PC-9 (cell line): ENCODE results near the gene KIF6. TPM values are rescaled to one million over a fixed set of nuclear protein-coding genes. Genes with fewer than 3 reads are reported as not detected.

Source experiments
- BruUV-seq: library from RNA; stranded (reverse); fragments of 400-500 nt; replicated peaks from 2 replicates; lab custom pipeline; 2021; lab: Mats Ljungman, UMichigan
- CTCF ChIA-PET: fragments of 300-600 bp; sonication (Branson Sonifier 250); formaldehyde crosslinking; loops from one replicate; lab custom pipeline; 2022; ENCODE audit warnings: antibody characterized with exemption; lab: Charles Lee
- POLR2A ChIA-PET: fragments of 300-600 bp; sonication (Branson Sonifier 250); formaldehyde crosslinking; loops from one replicate; lab custom pipeline; 2022; ENCODE audit warnings: antibody characterized with exemption; ENCODE audit not compliant: unreplicated experiment; lab: Charles Lee
- DNase-seq, 2 experiments: peaks; one replicate each; pipeline versions ENCODE4 v3.0.0 to v3.0.0-alpha.2; 2015 to 2022; ENCODE audit warnings: mixed read lengths in 1 of 2
- H2AFZ ChIP-seq: fragments of 200-600 bp; sonication (generic); 2 replicates; pipeline ENCODE4 v1.8.1; 2017; ENCODE audit warnings: antibody characterized with exemption
- H3F3A ChIP-seq: fragments of 200-600 bp; sonication (generic); 2 replicates; pipeline ENCODE4 v1.8.1; 2017; ENCODE audit warnings: antibody characterized with exemption, mild to moderate bottlenecking, low read depth; ENCODE audit not compliant: insufficient read depth
- H3K27ac ChIP-seq: fragments of 200-600 bp; sonication (generic); 2 replicates; pipeline ENCODE4 v1.6.1; 2016; ENCODE audit warnings: mixed run types
- H3K27me3 ChIP-seq: fragments of 200-600 bp; sonication (generic); 2 replicates; pipeline ENCODE4 v1.6.1; 2016; ENCODE audit warnings: low read depth, mixed run types; ENCODE audit not compliant: insufficient read depth
- H3K36me3 ChIP-seq: fragments of 200-600 bp; sonication (generic); 2 replicates; pipeline ENCODE4 v1.6.1; 2016; ENCODE audit warnings: low read depth, mixed run types
- H3K4me1 ChIP-seq: fragments of 200-600 bp; sonication (generic); replicated peaks from 2 replicates; pipeline ENCODE4 v1.6.1; 2016; ENCODE audit warnings: mixed run types; ENCODE audit not compliant: insufficient read depth
- H3K4me2 ChIP-seq: fragments of 200-600 bp; sonication (generic); 2 replicates; pipeline ENCODE4 v1.6.1; 2017; ENCODE audit warnings: mixed run types
- H3K4me3 ChIP-seq: fragments of 200-600 bp; sonication (generic); 2 replicates; pipeline ENCODE4 v1.6.1; 2016; ENCODE audit warnings: mixed run types
- H3K79me2 ChIP-seq: fragments of 200-600 bp; sonication (generic); 2 replicates; pipeline ENCODE4 v1.6.1; 2017; ENCODE audit warnings: low read depth, mixed run types
- H3K9me2 ChIP-seq: fragments of 200-600 bp; sonication (generic); 2 replicates; pipeline ENCODE4 v1.8.1; 2017; ENCODE audit warnings: mild to moderate bottlenecking; ENCODE audit not compliant: insufficient read depth
- H3K9me3 ChIP-seq: fragments of 200-600 bp; sonication (generic); 2 replicates; pipeline ENCODE4 v1.8.1; 2016; ENCODE audit warnings: low read depth; ENCODE audit not compliant: insufficient read depth
- H4K20me1 ChIP-seq: fragments of 200-600 bp; sonication (generic); 2 replicates; pipeline ENCODE4 v1.8.1; 2017; ENCODE audit not compliant: insufficient read depth
- EZH2 ChIP-seq: fragments of 200-600 bp; sonication (generic); IDR thresholded peaks from 2 replicates; pipeline ENCODE4 v1.8.0; 2017; ENCODE audit warnings: antibody characterized with exemption, low read depth
- intact Hi-C: fragments of 100-400 bp; cut with micrococcal nuclease; formaldehyde crosslinking; loops from one replicate; pipeline ENCODE4 v1.10.0; 2022; ENCODE audit not compliant: unreplicated experiment
- total RNA-seq: library from RNA; stranded (reverse); gene quantifications from 2 replicates; pipeline ENCODE4 v1.2.3, GENCODE V29; 2021
- TF ChIP-seq, protein P1 (sequence below): fragments of 200-600 bp; sonication (generic); conservative IDR thresholded peaks from 2 replicates; pipeline ENCODE4 v1.6.1; 2017; ENCODE audit warnings: mixed run types, antibody characterized with exemption, mild to moderate bottlenecking, moderate library complexity

KIF6 gene
- total RNA-seq, 1 experiment from 2014 or later, result not detected

DNA sequence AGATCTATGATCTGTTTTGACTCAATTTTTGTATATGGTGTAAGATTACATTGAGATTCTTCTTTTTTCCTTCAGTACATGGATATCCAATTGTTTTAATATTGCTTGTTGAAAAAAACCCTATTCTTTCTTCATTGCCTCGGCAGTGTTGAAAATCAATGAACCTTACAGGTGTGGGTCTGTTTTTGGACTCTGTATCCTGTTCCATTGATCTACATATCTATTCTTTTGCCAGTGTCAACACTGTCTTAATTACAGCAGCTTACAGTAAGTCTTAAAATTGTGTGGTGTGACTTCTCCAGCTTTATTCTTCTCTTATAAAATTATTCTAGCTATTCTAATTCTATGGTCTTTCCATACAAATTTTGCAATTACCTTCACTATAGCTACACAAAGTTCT is 320.9 kb downstream of the KIF6 start:
- H3K79me2 ChIP-seq, result no peaks in the 10 kb centered on the region
- H3K9me2 ChIP-seq, result no peaks in the 10 kb centered on the region
- H3K4me2 ChIP-seq, result no peak overlapping the region
- ChIA-PET POLR2A (no interaction called here), CTCF (no interaction called here)
- no peak overlapping the region for H2AFZ ChIP-seq
- H3K36me3 ChIP-seq, result no peaks in the 10 kb centered on the region
- no peaks in the 10 kb centered on the region for H3K9me3 ChIP-seq
- intact Hi-C loops, result no loop called here
- no peaks in the 10 kb centered on the region for H4K20me1 ChIP-seq
- H3K27me3 ChIP-seq, result no peaks in the 10 kb centered on the region
- no peak overlapping the region for H3K27ac ChIP-seq
- TF ChIP-seq, protein P1, sequence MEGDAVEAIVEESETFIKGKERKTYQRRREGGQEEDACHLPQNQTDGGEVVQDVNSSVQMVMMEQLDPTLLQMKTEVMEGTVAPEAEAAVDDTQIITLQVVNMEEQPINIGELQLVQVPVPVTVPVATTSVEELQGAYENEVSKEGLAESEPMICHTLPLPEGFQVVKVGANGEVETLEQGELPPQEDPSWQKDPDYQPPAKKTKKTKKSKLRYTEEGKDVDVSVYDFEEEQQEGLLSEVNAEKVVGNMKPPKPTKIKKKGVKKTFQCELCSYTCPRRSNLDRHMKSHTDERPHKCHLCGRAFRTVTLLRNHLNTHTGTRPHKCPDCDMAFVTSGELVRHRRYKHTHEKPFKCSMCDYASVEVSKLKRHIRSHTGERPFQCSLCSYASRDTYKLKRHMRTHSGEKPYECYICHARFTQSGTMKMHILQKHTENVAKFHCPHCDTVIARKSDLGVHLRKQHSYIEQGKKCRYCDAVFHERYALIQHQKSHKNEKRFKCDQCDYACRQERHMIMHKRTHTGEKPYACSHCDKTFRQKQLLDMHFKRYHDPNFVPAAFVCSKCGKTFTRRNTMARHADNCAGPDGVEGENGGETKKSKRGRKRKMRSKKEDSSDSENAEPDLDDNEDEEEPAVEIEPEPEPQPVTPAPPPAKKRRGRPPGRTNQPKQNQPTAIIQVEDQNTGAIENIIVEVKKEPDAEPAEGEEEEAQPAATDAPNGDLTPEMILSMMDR, result no peak
- no peak for DNase-seq
- no peaks in the 10 kb centered on the region for H3K4me1 ChIP-seq
- no peaks in the 10 kb centered on the region for H3F3A ChIP-seq
- H3K4me3 ChIP-seq, result no peak overlapping the region
- no TSS peak for BruUV-seq

DNA sequence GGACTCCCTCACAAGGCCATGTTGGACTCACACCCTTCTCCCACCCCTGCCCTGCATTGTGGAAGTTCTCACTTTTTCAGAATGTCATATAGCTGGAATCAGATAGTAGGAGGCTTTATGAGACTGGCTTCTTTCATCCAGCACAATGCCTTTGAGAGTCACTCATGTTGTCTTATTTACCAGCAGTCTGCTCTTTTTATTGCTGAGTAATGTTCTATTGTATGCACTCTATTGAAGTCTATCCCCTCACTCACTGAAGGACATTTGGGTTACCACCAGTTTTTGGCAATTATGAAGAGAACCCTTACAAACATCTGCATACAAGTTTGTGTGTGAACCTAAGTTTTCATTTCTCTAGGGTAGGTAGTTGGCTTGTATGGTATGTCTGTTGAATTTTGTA is 321.9 kb downstream of the KIF6 start:
- ChIA-PET CTCF (no interaction called here), POLR2A (no interaction called here)
- Histone ChIP-seq H2AFZ (no peak overlapping the region), H3K27me3 (no peaks in the 10 kb centered on the region; the same call in 1 of the 2 replicates), H3K36me3 (no peaks in the 10 kb centered on the region), H3K4me1 (no peaks in the 10 kb centered on the region), H3K9me3 (no peaks in the 10 kb centered on the region), H3K9me2 (no peaks in the 10 kb centered on the region), H3K4me2 (no peak overlapping the region), H4K20me1 (no peaks in the 10 kb centered on the region), H3F3A (no peaks in the 10 kb centered on the region), H3K4me3 (no peak overlapping the region), H3K79me2 (no peaks in the 10 kb centered on the region), H3K27ac (no peak overlapping the region)
- intact Hi-C loops, result no loop called here
- DNase-seq, result no peak
- TF ChIP-seq, protein P1, result no peak
- TF ChIP-seq EZH2, result no peak
- no TSS peak for BruUV-seq

DNA sequence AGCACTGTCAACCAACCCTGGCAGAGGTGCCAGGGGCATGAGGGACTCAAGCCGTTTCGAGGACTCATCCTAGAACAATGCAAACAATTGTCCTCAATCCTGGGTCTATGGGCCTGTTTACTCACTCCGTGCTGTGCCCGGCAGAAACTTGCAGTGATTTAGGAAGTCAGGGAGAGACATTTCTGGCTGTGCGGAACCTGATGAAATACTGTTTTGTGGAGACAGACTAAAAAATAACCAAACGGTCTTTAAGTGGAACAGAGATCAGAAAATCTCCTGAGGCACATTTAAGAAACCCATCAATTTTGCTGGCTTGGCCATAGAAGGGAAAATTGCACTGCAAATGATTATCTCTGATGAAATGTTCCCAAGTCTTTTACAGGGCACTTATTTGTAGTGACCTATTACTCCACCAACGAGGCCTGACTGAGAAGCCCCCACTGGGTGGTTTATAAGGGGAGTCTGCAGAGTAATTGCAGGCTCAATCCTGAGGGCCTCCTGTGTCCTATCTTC is 322.9 kb downstream of the KIF6 start:
- Histone ChIP-seq H3F3A (no peaks in the 10 kb centered on the region), H4K20me1 (no peaks in the 10 kb centered on the region), H2AFZ (no peak overlapping the region), H3K4me2 (no peak overlapping the region), H3K27me3 (peaks cover 5% of the 10 kb centered on the region; the same call in 1 of the 2 replicates), H3K4me1 (no peaks in the 10 kb centered on the region), H3K9me3 (no peaks in the 10 kb centered on the region), H3K79me2 (no peaks in the 10 kb centered on the region), H3K36me3 (no peaks in the 10 kb centered on the region), H3K4me3 (no peak overlapping the region), H3K27ac (no peak overlapping the region), H3K9me2 (no peaks in the 10 kb centered on the region)
- CTCF ChIA-PET, result no interaction called here
- intact Hi-C loops, result no loop called here
- no peak for DNase-seq
- TF ChIP-seq EZH2, result no peak
- TF ChIP-seq, protein P1, result no peak
- BruUV-seq, result no TSS peak
- POLR2A ChIA-PET, result interaction anchor here (0.7 kb wide), 1 partner anchor 15 kb away, joined by 3 read pairs; no protein-coding TSS in a partner anchor
